H7 (cell line): ENCODE results near the gene SPEN. TPM values are rescaled to one million over a fixed set of nuclear protein-coding genes. Genes with fewer than 3 reads are reported as not detected.

Experiments used
- DNase-seq: peaks from one replicate; pipeline ENCODE4 v3.0.0; 2012
- H3K27me3 ChIP-seq: 2 replicates; pipeline ENCODE4 v1.6.0; 2011; ENCODE audit warnings: mild to moderate bottlenecking, low read length; ENCODE audit not compliant: control insufficient read depth, insufficient read depth
- H3K36me3 ChIP-seq: replicated peaks from 2 replicates; pipeline ENCODE4 v1.5.1; 2011; ENCODE audit warnings: low read length; ENCODE audit not compliant: control insufficient read depth, insufficient read depth
- H3K4me3 ChIP-seq: 2 replicates; pipeline ENCODE4 v1.5.1; 2011; ENCODE audit warnings: low read depth, mild to moderate bottlenecking, control low read depth, low read length, moderate library complexity; ENCODE audit not compliant: insufficient read depth
- total RNA-seq: library from RNA; depleted of rRNA; stranded (reverse); fragments of >200 nt; shearing (Covaris generic); gene quantifications from 2 replicates; pipeline ENCODE4 v1.2.3, GENCODE V29; 2014

Gene SPEN
- total RNA-seq, 1 experiment from 2014 or later = 19.9 TPM

DNA sequence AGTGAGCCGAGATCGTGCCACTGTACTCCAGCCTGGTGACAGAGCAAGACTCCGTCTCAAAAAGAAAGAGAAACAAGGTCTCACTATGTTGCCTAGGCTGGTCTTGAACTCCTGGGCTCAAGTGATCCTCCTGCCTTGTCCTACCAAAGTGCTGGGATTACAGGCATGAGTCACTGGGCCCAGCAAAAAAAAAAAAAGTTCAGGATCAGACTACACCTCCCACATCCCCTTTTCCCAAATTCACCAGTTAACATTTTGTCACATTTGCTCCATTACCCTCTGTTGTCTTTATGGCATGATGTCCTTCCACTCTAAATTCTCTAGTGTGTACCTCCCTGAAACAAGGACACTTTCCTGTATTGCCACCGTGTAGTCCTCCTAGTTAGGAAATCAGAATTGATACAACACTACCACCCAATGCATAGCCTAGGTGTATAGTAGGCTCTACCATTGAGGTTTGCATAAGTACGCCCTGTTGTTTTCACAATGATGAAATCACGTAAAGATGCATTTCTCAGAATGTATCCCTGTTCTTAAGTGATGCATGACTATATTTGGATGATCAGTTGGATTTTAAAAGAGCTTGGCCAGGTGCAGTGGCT, 10.7 kb downstream of the SPEN start:
- no peak overlapping the region for H3K4me3 ChIP-seq
- DNase-seq = no peak
- no peaks in the 10 kb centered on the region for H3K27me3 ChIP-seq
- H3K36me3 ChIP-seq = no peaks in the 10 kb centered on the region

DNA sequence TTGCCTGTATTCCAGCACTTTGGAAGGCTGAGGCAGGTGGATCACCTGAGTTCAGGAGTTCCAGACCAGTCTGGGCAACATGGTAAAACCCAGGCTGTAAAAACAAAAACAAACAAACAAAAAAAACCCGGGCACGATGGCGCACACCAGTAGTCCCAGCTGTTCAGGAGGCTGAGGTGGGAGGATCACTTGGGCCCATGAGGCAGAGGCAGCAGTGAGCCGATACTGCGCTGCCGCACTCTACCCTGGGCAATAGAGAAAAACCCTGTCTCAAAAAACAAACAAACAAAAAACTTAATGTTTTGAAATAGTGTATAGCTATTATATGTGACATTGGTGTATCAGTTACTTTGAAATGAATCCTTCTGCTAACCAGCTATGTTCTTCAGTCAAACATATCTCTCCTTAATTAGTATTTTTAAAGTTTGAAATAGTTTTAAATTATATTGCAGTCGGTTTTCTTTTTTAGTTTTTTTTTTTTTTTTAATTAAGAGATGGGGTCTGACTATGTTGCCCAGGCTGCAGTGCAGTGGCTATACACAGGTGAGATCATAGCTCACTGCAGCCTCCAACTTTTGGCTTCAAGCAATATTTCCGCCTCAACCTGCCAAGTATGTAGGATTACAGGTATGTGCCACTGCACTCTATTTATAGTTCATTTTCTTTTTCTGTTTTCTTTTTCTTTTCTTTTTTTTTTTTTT, 11.3 kb downstream of the SPEN start:
- H3K4me3 ChIP-seq = no peak overlapping the region
- no peaks in the 10 kb centered on the region for H3K27me3 ChIP-seq
- no peak for DNase-seq
- H3K36me3 ChIP-seq = no peaks in the 10 kb centered on the region

DNA sequence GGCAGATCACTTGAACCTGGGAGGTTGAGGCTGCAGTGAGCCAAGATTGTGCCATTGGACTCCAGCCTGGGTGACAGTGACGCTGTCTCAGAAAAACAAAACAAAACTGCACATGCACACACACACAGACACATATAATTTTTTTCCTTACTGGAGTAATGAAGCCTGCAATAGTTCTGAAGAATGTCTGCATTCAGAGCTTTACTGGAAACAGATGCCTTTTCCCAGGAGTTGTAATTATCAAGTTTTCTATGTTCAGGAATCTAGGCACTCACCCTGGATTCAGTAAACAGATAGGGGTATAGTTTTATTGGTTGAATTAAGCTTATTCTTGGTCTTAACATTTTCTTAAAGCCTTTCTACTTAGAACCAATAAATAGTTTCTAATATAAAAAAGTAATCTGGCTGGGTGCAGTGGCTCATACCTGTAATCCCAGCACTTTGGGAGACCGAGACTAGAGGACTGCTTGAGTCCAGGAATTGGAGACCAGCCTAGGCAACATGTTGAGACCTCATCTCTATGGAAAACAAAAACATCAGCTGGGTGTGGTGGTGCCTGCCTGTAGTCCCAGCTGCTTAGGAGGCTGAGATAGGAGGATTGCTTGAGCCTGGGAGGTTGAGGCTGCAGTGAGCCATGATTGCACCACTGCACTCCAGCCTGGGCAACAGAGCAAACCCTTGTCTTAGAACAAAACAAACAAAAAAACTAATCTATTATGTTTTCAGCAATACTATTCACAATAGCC, 15.8 kb downstream of the SPEN start:
- Histone ChIP-seq H3K4me3 (no peak overlapping the region), H3K27me3 (no peaks in the 10 kb centered on the region), H3K36me3 (no peaks in the 10 kb centered on the region)
- no peak for DNase-seq

DNA sequence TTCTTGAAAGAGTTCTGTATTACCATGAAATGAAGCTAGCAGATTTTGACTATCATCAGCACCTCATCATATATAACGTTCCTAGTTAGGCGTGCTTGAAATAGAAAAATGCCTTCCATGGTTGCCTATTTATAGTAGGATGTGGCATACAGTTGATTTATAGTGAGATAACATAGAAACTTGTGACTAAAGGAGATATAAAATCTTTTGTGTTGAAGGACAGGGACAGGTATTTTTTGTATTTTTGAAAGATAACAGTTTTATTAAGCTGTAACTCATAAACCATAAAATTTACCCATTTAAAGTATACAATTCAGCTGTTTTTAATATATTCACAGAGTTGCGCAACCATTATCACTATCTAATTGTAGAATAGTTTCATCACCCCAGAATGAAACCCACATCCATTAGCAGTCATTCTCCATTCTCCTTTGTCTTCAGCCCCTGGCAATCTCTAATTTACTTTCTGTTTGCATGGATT, 19.3 kb downstream of the SPEN start:
- Histone ChIP-seq H3K27me3 (no peaks in the 10 kb centered on the region), H3K4me3 (no peak overlapping the region), H3K36me3 (no peaks in the 10 kb centered on the region)
- DNase-seq = no peak

DNA sequence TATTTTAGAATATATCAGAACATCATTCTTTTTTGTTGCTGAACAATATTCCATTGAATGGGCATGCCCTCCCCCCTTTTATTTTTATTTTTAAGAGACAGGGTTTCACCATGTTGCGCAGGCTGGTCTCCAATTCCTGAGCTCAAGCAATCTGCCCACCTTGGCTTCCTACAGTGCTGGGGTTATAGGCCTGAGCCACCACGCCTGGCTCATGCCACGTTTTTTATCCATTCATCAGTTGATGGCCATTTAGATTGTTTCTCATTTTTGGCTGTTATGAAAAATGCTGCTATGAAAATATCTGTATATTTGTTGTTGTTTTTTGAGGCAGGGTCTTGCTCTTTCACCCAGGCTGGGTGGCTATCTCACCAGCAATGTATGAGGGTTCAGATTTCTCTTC, 19.8 kb downstream of the SPEN start:
- no peaks in the 10 kb centered on the region for H3K36me3 ChIP-seq
- H3K4me3 ChIP-seq = no peak overlapping the region
- DNase-seq = no peak
- no peaks in the 10 kb centered on the region for H3K27me3 ChIP-seq

DNA sequence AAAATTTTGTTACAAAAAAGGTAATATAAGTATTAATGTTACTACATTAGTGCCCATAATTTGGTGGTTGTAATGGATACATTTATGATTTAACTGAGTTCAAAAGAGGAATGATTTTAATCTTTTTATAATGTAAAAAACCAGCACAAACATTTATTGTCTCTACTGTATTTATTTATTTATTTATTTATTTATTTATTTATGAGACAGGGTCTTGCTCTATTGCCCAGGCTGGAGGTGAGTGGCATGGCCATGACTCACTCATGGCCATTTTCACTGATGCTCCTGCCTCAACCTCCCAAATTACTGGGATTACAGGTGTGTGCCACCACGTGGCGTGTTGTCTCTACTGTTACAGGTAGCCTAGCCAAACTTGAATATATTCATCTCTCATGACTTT, 21.9 kb downstream of the SPEN start:
- DNase-seq = no peak
- Histone ChIP-seq H3K36me3 (peaks cover 3% of the 10 kb centered on the region), H3K4me3 (no peak overlapping the region), H3K27me3 (no peaks in the 10 kb centered on the region)

DNA sequence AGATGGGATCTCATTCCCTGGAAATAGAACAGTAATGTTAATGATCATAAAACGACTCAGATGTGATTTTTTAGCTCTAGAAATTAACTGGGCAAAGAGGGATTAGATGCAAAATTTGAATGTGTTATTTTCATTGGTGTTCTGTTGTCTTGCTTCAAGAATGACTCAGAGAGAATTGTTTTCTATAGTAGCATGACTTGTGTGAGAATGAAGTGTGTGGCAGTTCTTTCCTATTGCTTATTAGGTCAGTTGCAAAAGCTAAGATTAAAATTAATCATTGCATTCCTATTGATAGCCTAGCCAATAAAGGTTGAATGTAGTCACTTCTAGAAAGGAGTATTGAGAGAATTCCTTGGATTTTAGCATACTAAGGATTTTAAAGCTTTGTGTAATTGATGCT, 22.9 kb downstream of the SPEN start:
- no peak overlapping the region for H3K4me3 ChIP-seq
- no peaks in the 10 kb centered on the region for H3K27me3 ChIP-seq
- no peak for DNase-seq
- H3K36me3 ChIP-seq = peaks cover 3% of the 10 kb centered on the region

DNA sequence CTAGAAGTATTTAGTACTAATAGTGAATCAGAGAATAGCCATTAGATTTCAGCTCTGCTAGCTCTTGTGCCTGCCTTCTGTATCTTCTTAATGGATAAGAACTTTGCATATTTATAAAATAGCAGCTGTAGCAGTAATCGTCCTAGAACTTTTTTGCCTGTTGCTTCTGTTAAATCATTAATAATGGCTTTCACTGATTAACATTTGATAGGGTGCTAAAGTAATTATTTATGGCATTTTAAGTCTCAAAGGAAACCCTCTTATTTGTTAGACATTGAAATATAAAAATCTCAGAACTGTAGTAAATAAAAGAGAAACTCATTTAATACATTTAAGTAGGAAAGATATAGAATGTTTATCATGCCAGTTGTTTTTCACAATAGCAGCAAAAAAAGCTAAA, 27.0 kb downstream of the SPEN start:
- no peak overlapping the region for H3K4me3 ChIP-seq
- no peaks in the 10 kb centered on the region for H3K27me3 ChIP-seq
- no peak for DNase-seq
- H3K36me3 ChIP-seq = peaks cover 3% of the 10 kb centered on the region

DNA sequence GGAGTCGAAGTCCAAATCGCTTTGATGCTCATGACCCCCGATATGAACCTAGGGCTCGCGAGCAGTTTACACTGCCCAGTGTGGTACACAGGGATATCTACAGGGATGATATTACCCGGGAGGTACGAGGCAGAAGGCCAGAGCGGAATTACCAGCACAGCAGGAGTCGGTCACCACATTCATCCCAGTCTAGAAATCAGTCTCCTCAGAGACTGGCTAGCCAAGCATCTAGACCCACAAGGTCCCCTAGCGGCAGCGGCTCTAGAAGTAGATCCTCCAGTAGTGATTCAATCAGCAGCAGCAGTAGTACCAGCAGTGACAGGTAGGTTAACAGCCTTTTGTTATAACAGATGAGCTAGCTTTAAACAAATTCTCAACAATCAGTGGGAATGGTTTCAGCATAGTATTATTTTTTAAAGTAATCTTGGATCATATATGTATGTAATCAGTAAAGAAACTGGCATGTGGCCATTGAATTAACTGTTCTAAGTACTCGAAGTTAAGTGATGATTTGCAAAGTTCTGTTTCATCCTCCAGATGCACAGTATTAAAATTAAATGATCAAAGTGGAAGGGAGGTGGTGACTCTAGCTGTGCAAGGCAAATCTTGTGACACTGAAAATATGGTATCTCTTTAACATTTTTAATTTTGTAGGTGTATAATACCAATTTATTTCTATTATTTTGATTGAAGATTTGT, 29.0 kb downstream of the SPEN start:
- no peak overlapping the region for H3K4me3 ChIP-seq
- H3K27me3 ChIP-seq = no peaks in the 10 kb centered on the region
- DNase-seq = peak; percentile 73
- H3K36me3 ChIP-seq = peaks cover 3% of the 10 kb centered on the region

DNA sequence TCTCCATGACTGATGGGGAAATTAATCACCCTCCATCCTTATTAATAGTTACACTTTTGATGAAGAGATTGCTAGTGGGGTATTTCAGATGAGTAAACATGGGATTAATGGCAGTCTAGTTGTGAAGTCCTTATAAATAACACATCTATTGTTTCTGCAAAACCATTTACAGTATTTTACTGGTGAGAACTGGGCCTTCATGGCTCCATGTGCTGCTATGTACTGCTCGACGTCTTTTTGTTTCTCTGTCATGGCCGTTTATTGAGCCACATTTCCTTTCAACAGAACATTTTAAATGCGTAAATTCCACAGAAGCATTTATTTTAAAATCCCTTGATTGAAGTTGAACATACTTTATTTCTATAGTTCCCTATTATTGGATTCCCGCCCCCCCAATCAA, 34.5 kb downstream of the SPEN start:
- Histone ChIP-seq H3K27me3 (no peaks in the 10 kb centered on the region), H3K4me3 (no peak overlapping the region), H3K36me3 (no peaks in the 10 kb centered on the region; the same call in 1 of the 2 replicates)
- DNase-seq = no peak

DNA sequence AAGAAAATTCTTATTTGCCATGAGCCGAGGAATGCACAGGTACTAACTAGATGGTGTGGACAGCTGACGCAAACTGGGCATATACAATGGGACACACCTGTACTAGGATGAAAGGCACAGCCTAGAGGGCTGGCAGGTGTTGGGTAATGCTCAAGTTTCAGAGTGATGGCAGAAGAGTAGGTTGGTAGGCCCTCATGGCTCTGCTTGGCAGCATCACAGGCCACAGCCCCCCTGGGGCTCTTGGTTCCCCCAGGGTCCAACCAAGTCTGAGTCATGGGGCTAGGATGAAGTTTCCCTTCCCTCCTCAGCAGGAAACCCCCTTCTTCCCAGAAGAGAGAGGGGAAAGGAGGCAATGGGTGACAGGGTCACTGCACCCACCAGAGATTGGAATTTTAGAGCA, 35.2 kb downstream of the SPEN start:
- no peaks in the 10 kb centered on the region; the same call in 1 of the 2 replicates for H3K36me3 ChIP-seq
- no peak for DNase-seq
- no peak overlapping the region for H3K4me3 ChIP-seq
- no peaks in the 10 kb centered on the region for H3K27me3 ChIP-seq

DNA sequence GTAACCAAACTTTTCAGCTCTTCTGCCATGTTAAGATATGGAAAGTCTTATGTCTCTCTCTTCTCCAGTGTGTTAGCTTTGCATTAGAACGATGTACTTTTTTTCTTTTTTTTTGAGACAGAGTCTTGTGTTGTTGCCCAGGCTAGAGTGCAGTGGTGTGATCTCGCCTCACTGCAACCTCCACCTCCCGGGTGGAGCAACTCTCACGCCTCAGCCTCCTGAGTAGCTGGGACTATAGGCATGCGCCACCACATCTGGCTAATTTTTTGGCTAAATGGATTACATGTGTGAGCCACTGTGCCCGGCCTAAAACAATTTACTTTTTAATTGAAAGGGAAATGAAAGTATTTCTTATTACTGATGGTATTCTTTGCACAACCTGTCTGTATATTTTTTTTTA, 35.8 kb downstream of the SPEN start:
- DNase-seq = no peak
- H3K36me3 ChIP-seq = no peaks in the 10 kb centered on the region
- H3K4me3 ChIP-seq = no peak overlapping the region
- no peaks in the 10 kb centered on the region for H3K27me3 ChIP-seq

DNA sequence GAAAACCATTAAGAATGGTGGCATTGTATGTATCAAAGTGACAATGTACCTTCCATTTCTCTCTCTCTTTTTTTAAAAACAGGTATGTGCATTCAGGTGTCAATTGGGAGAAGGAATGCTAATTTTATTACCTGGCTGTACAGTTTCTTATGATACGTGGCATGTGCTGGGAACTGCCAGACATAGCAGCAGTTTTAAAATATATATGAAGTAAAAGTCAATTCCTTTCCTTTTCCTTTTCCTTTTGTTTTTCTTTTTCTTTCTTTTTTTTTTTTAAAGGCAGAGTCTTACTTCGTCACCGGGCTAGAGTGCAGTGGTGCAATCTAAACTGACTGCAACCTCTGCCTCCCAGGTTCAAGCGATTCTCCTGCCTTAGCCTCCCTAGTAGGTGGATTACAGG, 37.0 kb downstream of the SPEN start:
- Histone ChIP-seq H3K4me3 (no peak overlapping the region), H3K36me3 (no peaks in the 10 kb centered on the region), H3K27me3 (no peaks in the 10 kb centered on the region)
- DNase-seq = no peak

DNA sequence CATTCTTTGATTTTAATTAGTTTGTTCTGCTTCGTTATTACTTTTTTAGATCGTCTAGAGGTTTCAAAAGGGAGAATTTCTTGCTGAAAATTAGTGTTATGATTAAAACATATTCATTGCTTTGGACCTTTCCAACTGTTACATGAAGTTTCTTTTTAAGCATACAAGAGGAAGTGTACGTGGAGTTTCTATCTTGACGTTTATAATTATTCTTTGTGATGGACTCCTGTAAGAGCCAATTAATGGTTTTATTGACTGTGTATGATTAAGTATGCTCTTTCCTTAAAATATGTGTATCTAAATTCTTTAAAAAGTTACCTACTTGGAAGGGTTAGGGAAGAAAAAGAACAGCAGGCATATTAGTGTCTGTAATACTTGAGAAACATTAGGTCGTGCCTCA, 37.8 kb downstream of the SPEN start:
- Histone ChIP-seq H3K27me3 (no peaks in the 10 kb centered on the region), H3K36me3 (no peaks in the 10 kb centered on the region), H3K4me3 (no peak overlapping the region)
- DNase-seq = no peak
